ENCODE results near the gene ZNF770. TPM values are rescaled to one million over a fixed set of nuclear protein-coding genes. Genes with fewer than 3 reads are reported as not detected.

The ZNF770 gene
- total and polyA plus RNA-seq, 9 of the 15 experiments (the other 6 are each of a cell fraction or from before 2014, with no cell fraction given): 3.4 to 50.8 (median 40.3) TPM

- TF ChIP-seq FIP1L1 (IDR thresholded peaks at IDR 0.05; ENCODE audit: low read depth, low read length, poor library complexity, severe bottlenecking) (peak; percentile 24), ZNF184 (CRISPR knock-in tag; IDR thresholded peaks at IDR 0.05) (no peak), PRPF4 (IDR thresholded peaks at IDR 0.05; ENCODE audit: insufficient read depth, low read depth, low read length, poor library complexity, severe bottlenecking) (no peak), HBP1 (CRISPR knock-in tag; IDR thresholded peaks at IDR 0.05) (no peak; the same call in 1 of the 2 replicates), RBM22 (IDR thresholded peaks at IDR 0.05; ENCODE audit: low read depth, low read length, poor library complexity, severe bottlenecking) (peak; percentile 65), SRSF3 (IDR thresholded peaks at IDR 0.05; ENCODE audit: insufficient read depth, low read length) (no peak), TRIM25 (IDR thresholded peaks at IDR 0.05; ENCODE audit: borderline replicate concordance) (no peak), TCF15 (CRISPR knock-in tag; IDR thresholded peaks at IDR 0.05) (no peak), CBFA2T3 (IDR thresholded peaks at IDR 0.05) (no peak), ZBTB43 (CRISPR knock-in tag; IDR thresholded peaks at IDR 0.05) (no peak), ZBTB40 (IDR thresholded peaks at IDR 0.05) (peak; percentile 100), ZBTB40 (CRISPR knock-in tag; IDR thresholded peaks at IDR 0.05) (no peak), HIVEP1 (CRISPR knock-in tag; IDR thresholded peaks at IDR 0.05) (no peak)
These were observed 18.6 kb downstream of the ZNF770 start, which contains the start of gene AQR (continued) for GRCh38 chr15:34969340-34970097.

All from K562 (cell line).